Activated B cell treated with CpG ODN at 0.5 μM for 24 hours (primary cell): ENCODE measurements around the gene HERC4. TPM values are rescaled to one million over a fixed set of nuclear protein-coding genes. Genes with fewer than 3 reads are reported as not detected.
"Not testable (repeated sequence)": the region's sequence is repeated elsewhere in the genome, so short reads cannot be mapped to it uniquely, and the experiment has no call there.

Experiments
- ATAC-seq: fragments of 200-7000 bp; cut with Tn5 transposase; one replicate; pipeline ENCODE4 v1.10.0; 2021; ENCODE audit warnings: low read depth, mild to moderate bottlenecking, moderate library complexity
- CTCF ChIA-PET: fragments of 350-600 bp; sonication (Branson Sonifier 250); formaldehyde crosslinking; loops from one replicate; lab custom pipeline; 2021; ENCODE audit warnings: antibody characterized with exemption; lab: Charles Lee
- POLR2A ChIA-PET: fragments of 350-600 bp; sonication (Branson Sonifier 250); formaldehyde crosslinking; loops from one replicate; lab custom pipeline; 2021; ENCODE audit warnings: antibody characterized with exemption; lab: Charles Lee
- DNase-seq: peaks from one replicate; pipeline ENCODE4 v3.0.0; 2022
- H3K27ac Mint-ChIP-seq: one replicate; pipeline ENCODE4 v1.8.0; 2020; ENCODE audit warnings: mixed read lengths
- H3K27me3 Mint-ChIP-seq: one replicate; pipeline ENCODE4 v1.8.0; 2021; ENCODE audit warnings: mixed read lengths
- H3K36me3 Mint-ChIP-seq: one replicate; pipeline ENCODE4 v1.8.0; 2021; ENCODE audit warnings: low read depth, mixed read lengths
- H3K4me1 Mint-ChIP-seq: one replicate; pipeline ENCODE4 v1.8.0; 2021; ENCODE audit warnings: mixed read lengths
- H3K4me3 Mint-ChIP-seq: one replicate; pipeline ENCODE4 v1.8.0; 2020; ENCODE audit warnings: mild to moderate bottlenecking, mixed read lengths
- H3K9me3 Mint-ChIP-seq: one replicate; pipeline ENCODE4 v1.8.0; 2020; ENCODE audit warnings: mixed read lengths
- intact Hi-C: fragments of 100-400 bp; cut with micrococcal nuclease; formaldehyde crosslinking; loops from one replicate; pipeline ENCODE4 v1.15.1; 2024
- total RNA-seq: library from RNA; stranded (reverse); gene quantifications from 2 replicates; pipeline ENCODE4 v1.2.3, GENCODE V29; 2022
- TF ChIP-seq, protein P1 (sequence below): fragments of 200-600 bp; IDR thresholded peaks from one replicate; pipeline ENCODE4 v1.8.0; 2022; ENCODE audit warnings: antibody characterized with exemption, mild to moderate bottlenecking

The HERC4 gene
- total RNA-seq, 1 donor from 2014 or later: 84.2 TPM

DNA sequence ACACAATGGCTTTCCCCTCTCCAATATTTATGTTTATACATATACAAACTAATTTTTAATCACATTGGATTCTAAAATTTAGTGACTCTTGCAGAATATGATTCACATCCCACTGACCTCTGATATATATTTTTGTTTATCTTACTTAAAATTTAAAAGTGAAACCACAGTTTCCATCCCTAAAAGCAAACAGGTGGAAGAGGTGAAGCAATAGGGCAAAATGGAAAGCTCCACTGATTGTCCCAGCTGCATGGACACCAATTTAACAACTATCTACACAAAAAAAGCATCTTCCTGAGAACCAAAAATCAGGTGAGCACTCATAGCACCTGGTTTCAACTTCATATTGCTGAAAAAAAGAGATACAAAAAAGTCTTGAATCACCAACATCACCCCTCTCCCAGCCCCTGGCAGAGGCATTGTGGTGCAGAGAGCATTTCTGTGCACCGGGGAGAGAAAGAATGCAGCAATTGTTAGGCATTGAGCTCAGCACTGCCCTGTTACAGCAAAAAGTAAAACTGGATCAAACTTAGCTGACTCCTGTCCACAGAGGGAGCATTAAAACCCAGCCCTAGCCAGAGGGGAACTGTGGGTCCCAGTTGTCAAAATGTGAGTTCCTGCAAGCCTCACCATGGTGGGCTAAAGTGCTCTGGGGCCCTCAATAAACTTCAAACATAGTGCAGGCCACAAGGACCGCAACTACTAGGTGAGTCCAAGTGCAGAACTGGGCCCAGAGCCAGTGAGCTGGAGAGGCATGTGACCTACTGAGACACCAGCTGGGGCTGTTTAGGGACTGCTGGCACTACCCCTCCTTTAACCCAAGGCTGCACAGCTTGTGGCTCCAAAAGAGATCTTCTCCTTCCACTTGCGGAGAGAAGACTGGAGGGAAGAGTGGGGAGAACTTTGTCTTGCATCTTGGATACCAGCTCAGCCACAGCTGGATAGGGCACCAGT, 98.5 kb downstream of the HERC4 start:
- POLR2A ChIA-PET: no interaction called here
- no peaks in the 10 kb centered on the region for H3K4me1 Mint-ChIP-seq
- H3K9me3 Mint-ChIP-seq: no peaks in the 10 kb centered on the region
- H3K27ac Mint-ChIP-seq: no peak overlapping the region
- TF ChIP-seq, protein P1, sequence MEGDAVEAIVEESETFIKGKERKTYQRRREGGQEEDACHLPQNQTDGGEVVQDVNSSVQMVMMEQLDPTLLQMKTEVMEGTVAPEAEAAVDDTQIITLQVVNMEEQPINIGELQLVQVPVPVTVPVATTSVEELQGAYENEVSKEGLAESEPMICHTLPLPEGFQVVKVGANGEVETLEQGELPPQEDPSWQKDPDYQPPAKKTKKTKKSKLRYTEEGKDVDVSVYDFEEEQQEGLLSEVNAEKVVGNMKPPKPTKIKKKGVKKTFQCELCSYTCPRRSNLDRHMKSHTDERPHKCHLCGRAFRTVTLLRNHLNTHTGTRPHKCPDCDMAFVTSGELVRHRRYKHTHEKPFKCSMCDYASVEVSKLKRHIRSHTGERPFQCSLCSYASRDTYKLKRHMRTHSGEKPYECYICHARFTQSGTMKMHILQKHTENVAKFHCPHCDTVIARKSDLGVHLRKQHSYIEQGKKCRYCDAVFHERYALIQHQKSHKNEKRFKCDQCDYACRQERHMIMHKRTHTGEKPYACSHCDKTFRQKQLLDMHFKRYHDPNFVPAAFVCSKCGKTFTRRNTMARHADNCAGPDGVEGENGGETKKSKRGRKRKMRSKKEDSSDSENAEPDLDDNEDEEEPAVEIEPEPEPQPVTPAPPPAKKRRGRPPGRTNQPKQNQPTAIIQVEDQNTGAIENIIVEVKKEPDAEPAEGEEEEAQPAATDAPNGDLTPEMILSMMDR: no peak
- H3K27me3 Mint-ChIP-seq: no peaks in the 10 kb centered on the region
- no peak for ATAC-seq
- intact Hi-C loops: no loop called here
- CTCF ChIA-PET: no interaction called here
- DNase-seq: no peak
- no peak overlapping the region for H3K4me3 Mint-ChIP-seq
- H3K36me3 Mint-ChIP-seq: peaks cover 83% of the 10 kb centered on the region

DNA sequence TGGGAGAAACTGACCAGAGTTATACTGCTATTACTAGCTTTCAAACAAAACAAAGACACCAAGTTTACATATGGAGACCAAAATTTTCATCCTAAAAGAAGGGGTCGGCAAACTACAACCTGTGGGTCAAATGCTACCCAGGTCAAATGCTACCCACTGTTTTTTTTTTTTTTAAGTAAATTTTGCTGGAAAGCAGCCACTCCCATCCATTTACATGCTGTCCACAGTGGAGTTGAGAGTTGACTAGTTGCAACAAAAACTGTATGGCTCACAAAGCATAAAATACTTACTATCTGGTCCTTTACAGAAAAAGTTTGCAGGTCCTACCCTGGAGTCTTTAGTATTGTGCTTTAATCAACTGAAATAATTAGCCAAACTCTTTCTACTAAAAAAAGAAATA, 99.2 kb downstream of the HERC4 start:
- no peak for ATAC-seq
- H3K9me3 Mint-ChIP-seq: no peaks in the 10 kb centered on the region
- no peaks in the 10 kb centered on the region for H3K27me3 Mint-ChIP-seq
- peaks cover 81% of the 10 kb centered on the region for H3K36me3 Mint-ChIP-seq
- CTCF ChIA-PET: interaction anchor here (0.6 to 0.7 kb wide), 2 partner anchors 87 to 120 kb away, joined by 3 read pairs; no protein-coding TSS in a partner anchor
- H3K27ac Mint-ChIP-seq: no peak overlapping the region
- no peaks in the 10 kb centered on the region for H3K4me1 Mint-ChIP-seq
- H3K4me3 Mint-ChIP-seq: no peak overlapping the region
- POLR2A ChIA-PET: no interaction called here
- intact Hi-C loops: no loop called here
- TF ChIP-seq, protein P1: no peak
- DNase-seq: no peak

DNA sequence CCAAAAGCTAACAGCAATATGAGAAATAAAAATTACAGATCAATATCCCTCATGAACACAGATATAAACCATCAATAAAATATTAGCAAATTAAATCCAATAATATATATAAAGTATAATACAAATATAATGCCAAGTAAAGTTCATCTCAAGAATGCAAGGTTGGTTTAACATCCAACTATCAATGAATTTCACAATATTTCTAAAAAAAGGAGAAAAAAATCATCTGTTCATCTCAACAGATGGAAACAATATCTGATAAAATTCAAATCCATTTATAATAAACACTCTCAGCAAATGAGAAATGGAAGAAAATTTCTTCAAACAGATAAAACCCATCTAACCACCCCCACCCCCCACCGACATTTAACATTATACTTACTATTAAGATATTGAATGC, 103.8 kb downstream of the HERC4 start:
- no peak overlapping the region for H3K27ac Mint-ChIP-seq
- peaks cover 73% of the 10 kb centered on the region for H3K36me3 Mint-ChIP-seq
- intact Hi-C loops: no loop called here
- TF ChIP-seq, protein P1: no peak
- H3K9me3 Mint-ChIP-seq: no peaks in the 10 kb centered on the region
- no peaks in the 10 kb centered on the region for H3K4me1 Mint-ChIP-seq
- ATAC-seq: no peak
- DNase-seq: no peak
- CTCF ChIA-PET: no interaction called here
- POLR2A ChIA-PET: interaction anchor here (0.7 kb wide), 1 partner anchor 84 kb away, joined by 4 read pairs; no protein-coding TSS in a partner anchor
- H3K4me3 Mint-ChIP-seq: no peak overlapping the region
- H3K27me3 Mint-ChIP-seq: no peaks in the 10 kb centered on the region

DNA sequence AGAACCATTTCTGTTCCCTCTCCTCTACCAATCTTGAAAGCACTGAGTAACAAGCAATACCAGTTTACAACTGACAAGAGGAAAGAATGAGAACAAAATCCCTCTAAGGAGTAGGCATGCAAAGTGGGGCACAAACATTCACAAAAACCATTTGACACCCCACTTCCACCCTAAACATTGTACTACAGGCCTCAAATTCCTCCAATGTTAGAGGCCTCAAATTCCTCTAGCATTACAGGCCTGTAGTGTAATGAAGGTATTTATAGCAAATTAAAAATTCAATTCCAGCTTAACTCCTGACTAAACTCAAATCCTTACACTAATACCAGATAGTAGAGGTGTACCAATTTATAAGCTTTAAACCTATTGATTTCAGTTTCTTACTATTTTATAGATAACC, 105.2 kb downstream of the HERC4 start:
- TF ChIP-seq, protein P1: no peak
- Mint-ChIP-seq H3K9me3 (no peaks in the 10 kb centered on the region), H3K4me1 (no peaks in the 10 kb centered on the region), H3K36me3 (peaks cover 76% of the 10 kb centered on the region), H3K27me3 (no peaks in the 10 kb centered on the region), H3K27ac (no peak overlapping the region), H3K4me3 (no peak overlapping the region)
- ATAC-seq (no peak), DNase-seq (no peak)
- ChIA-PET CTCF (no interaction called here), POLR2A (no interaction called here)
- intact Hi-C loops: no loop called here

DNA sequence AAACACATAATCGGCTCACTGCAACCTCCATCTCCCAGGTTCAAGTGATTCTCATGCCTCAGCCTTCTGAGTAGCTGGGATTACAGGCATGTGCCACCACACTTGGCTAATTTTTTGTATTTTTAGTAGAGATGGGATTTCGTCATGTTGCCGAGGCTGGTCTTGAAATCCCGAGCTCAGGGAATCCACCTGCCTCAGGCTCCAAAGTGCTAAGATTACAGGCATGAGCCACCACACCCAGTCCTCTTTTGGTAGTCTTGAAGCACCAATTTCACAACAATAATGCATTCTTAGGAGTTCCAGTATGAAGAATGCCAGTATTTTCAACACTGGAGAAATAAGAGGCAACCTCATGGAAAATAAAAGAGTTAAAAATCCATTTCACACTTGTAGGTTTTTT, 109.0 kb downstream of the HERC4 start:
- H3K4me3 Mint-ChIP-seq, H3K9me3 Mint-ChIP-seq, POLR2A ChIA-PET, H3K27ac Mint-ChIP-seq, H3K27me3 Mint-ChIP-seq, CTCF ChIA-PET, intact Hi-C loops, ATAC-seq, H3K4me1 Mint-ChIP-seq, DNase-seq: not testable (repeated sequence)
- H3K36me3 Mint-ChIP-seq: peaks cover 64% of the 10 kb centered on the region
